Measurements from ENCODE around the gene ZNF710.

Gene ZNF710

GRCh38 chr15:90049666-90050604 is 48.8 kb downstream of the ZNF710 start:
- in situ Hi-C loops (cut with MboI; ENCODE audit: low pct_unique_long_range_greater_than_20kb, low sequenced_read_pairs) = no loop called here
- DNase-seq = no peak

DNA sequence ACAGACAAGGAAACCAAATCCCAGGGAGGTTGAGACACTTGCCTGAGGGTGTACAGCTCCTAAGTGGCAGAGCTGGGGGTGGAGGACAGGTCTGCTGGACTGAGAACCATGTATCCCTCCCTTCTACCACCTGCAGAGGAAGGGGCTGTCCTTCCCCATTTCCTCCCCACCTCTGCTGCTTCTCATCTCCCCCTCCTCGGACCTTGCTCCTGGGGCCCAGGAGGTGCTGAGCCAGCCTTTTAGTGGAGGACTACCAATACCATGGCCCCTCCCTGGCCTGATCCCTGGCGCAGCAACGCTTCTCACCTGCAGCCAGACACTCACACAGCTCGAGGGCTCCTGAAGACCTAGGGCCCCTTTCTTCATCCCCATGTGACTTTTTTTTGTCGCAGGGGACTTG is 50.8 kb downstream of the ZNF710 start:
- in situ Hi-C loops (cut with MboI; ENCODE audit: low pct_unique_long_range_greater_than_20kb, low sequenced_read_pairs) = no loop called here
- DNase-seq = no peak

- DNase-seq = no peak
- in situ Hi-C loops (cut with MboI; ENCODE audit: low pct_unique_long_range_greater_than_20kb, low sequenced_read_pairs) = no loop called here
Measured at GRCh38 chr15:90053685-90054466, 52.8 kb downstream of the ZNF710 start.

DNA sequence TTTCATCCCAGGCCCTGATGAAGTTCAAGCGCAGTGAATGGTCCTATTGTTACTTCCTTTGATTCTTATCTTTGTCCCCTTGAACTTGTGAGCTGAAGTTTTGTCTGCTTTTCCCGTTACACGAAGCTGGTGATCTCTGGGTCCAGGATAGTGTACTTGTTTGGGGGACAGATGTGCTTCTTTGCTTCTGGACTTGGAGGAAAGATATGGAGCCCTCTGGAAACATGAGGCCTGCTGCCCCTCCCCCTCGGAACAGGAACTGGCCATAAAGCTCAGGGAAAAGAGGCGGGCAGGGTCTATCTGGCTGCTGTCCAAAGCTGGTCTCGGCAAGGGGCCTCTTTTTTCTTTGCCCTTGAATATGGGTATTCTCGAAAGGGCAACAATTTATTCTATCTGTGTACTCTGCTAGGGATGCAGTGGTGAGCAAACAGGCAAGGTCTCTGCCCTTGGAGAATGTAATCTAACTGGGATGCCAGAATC is 53.5 kb downstream of the ZNF710 start:
- in situ Hi-C loops (cut with MboI; ENCODE audit: low pct_unique_long_range_greater_than_20kb, low sequenced_read_pairs) = no loop called here
- DNase-seq = no peak

DNA sequence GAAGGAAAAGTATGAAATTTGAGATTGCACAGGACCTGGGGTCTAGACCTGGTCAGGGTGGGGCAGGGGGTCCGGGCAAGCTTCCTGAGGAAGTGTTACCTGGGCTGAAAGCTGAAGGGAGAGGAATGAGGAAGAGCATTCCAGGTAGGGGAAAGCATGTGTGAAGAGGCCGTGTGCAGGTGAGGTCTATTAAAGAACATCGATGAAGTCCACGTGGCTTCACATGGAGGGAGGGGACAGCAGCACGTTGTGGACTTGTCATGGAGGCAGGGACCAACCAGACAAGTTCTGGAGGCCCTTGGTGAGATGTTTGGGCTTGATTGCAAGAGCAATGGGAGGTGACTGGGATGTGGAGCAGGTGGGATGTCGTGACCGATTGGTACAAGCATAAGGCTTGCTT is 54.1 kb downstream of the ZNF710 start:
- no peak for DNase-seq
- in situ Hi-C loops (cut with MboI; ENCODE audit: low pct_unique_long_range_greater_than_20kb, low sequenced_read_pairs) = no loop called here

DNA sequence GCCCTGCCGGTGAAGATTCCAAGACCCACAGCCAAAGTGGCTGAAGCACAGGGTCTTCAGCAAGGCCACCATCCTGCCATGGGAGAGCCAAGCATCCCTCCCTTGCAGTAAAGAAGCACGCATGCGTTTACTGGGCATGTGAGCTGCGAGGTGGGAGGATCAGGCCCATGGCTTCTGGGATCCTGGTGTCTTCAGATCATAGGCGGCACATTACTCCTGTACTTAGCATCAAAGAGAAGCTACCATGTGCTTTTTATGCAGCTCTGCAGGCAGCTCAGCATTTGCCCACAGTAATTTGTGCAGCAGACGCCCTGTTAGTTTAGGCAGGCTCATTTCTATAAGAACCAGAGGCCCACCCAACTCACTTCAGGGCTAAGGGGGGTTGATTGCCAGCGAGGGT is 55.4 kb downstream of the ZNF710 start:
- DNase-seq = no peak
- in situ Hi-C loops (cut with MboI; ENCODE audit: low pct_unique_long_range_greater_than_20kb, low sequenced_read_pairs) = no loop called here

DNA sequence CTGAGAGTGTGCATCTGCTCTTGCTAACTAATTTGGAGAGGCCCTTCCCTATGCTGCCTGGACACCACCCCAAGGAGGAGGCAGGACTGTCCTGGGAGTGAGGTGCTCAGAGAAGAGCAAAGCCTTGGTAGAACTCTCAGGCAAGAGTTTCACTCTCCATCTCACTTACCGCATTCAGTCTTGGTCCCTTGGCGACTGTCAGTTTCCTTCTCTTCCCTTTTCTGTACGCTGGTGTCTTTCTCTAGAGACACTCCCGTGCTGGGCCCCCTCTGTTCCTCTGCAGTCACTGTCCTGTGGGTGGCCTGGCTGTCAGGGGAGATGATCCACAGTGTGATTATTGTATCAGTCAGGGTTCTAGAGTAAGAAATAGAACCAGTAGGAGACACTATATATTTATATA is 57.2 kb downstream of the ZNF710 start:
- DNase-seq = peak; percentile 44
- in situ Hi-C loops (cut with MboI; ENCODE audit: low pct_unique_long_range_greater_than_20kb, low sequenced_read_pairs) = no loop called here

DNA sequence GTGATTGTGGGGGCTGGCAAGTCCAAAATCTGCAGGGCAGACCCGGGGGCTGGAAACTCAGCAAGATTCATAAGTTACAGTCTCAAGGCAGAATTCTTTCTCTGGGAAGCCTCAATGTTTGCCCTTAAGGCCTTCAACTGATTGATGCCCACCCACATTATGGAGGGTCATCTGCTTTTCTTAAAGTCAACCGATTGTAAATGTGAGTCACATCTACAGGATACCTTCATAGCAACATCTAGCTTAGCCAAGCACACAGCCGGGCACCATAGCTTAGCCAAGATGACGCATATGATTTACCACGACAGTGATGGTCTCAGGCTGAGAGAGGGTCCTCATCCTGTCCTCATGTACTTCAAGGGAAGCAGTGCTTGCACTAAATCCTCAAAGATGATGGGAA is 57.7 kb downstream of the ZNF710 start:
- in situ Hi-C loops (cut with MboI; ENCODE audit: low pct_unique_long_range_greater_than_20kb, low sequenced_read_pairs) = no loop called here

GRCh38 chr15:90059208-90059985 is 58.3 kb downstream of the ZNF710 start:
- peak; percentile 98 for DNase-seq
- in situ Hi-C loops (cut with MboI; ENCODE audit: low pct_unique_long_range_greater_than_20kb, low sequenced_read_pairs) = no loop called here

More for the DNA sequence above, 57.7 kb downstream of the ZNF710 start:
- no peak for DNase-seq

DNA sequence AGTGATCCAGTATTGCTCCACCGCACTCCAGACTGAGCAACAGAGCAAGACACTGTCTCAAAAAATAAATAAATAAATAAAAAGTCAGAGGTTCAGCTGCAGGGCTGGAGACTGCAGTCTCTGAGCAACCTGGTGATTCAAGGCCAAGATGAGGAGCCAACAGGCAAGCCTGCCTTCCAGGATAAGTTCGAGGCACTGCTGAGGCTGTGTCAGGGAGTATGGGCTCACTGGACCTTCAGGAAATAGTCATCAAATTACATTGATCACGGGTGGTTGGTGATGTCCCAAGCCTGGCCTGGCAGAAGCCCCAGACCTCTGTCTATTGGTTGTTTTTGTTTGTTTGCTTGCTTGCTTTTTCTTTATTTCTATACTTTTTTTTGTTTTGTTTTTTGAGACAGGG is 59.7 kb downstream of the ZNF710 start:
- DNase-seq = no peak
- in situ Hi-C loops (cut with MboI; ENCODE audit: low pct_unique_long_range_greater_than_20kb, low sequenced_read_pairs) = no loop called here

DNA sequence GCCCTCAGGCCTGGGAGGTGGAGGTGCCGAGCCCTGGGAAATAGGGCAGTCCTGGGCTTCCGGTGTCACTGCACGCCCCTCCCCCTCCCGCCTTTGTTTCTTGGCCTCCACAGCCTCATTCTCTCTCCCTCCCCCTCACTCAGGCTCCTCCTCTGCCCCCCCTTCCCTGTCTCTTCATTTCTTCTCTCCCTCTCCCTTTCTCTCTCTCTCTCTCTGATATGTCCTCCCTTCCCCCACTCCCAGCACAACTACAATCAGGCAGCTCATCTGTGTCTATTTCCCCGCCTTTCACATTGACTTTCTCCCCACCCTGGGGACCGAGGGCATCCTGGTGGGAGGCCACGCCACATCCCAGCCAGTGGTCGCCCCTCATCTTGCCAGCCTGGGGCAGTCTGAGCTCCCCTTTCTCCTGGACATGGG is 60.9 kb downstream of the ZNF710 start:
- in situ Hi-C loops (cut with MboI; ENCODE audit: low pct_unique_long_range_greater_than_20kb, low sequenced_read_pairs) = no loop called here
- DNase-seq = peak; percentile 54

- in situ Hi-C loops (cut with MboI; ENCODE audit: low pct_unique_long_range_greater_than_20kb, low sequenced_read_pairs) = no loop called here
- DNase-seq = no peak
Measured at GRCh38 chr15:90062462-90062932, 61.4 kb downstream of the ZNF710 start.

GRCh38 chr15:90062973-90063769 is 62.0 kb downstream of the ZNF710 start:
- in situ Hi-C loops (cut with MboI; ENCODE audit: low pct_unique_long_range_greater_than_20kb, low sequenced_read_pairs) = no loop called here
- DNase-seq = no peak

DNA sequence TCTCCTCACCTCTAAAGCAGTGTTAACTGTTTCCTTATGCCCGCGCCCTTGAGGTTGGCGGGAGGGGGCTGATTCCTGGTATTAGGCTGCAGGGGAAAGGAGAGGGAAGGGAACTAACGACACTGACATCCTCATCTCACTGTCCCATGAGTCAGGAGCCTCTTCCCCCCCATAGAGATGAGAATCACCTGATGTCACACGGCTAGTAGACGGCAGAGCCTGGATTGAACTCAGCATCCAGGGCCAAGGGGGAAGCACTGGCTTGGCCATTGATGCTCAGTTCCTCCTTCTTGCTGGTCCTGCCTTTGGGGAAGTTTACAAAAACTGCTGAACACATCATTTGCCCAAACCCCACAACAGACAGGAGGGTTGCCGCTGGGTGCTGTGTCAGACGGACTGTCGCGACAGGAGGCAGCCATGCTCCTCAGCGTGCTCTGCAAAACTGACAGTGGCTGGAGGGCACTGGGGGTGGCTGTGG is 62.7 kb downstream of the ZNF710 start:
- in situ Hi-C loops (cut with MboI; ENCODE audit: low pct_unique_long_range_greater_than_20kb, low sequenced_read_pairs) = no loop called here
- peak; percentile 79 for DNase-seq

GRCh38 chr15:90064911-90065681 is 64.0 kb downstream of the ZNF710 start:
- peak; percentile 54 for DNase-seq
- in situ Hi-C loops (cut with MboI; ENCODE audit: low pct_unique_long_range_greater_than_20kb, low sequenced_read_pairs) = no loop called here

GRCh38 chr15:90065682-90066049 is 64.5 kb downstream of the ZNF710 start:
- no peak for DNase-seq
- in situ Hi-C loops (cut with MboI; ENCODE audit: low pct_unique_long_range_greater_than_20kb, low sequenced_read_pairs) = no loop called here

- no peak for DNase-seq
- in situ Hi-C loops (cut with MboI; ENCODE audit: low pct_unique_long_range_greater_than_20kb, low sequenced_read_pairs) = no loop called here
Measured at GRCh38 chr15:90067181-90067952, 66.2 kb downstream of the ZNF710 start.

Measured in KBM-7 (cell line).